NOMO-1 (cell line): ENCODE measurements around the gene CSGALNACT2.
"Not testable (repeated sequence)": the region's sequence is repeated elsewhere in the genome, so short reads cannot be mapped to it uniquely, and the experiment has no call there.

ENCODE experiments used
- DNase-seq, 2 experiments: peaks; one replicate each; lab custom pipeline; 2025; ENCODE audit not compliant: unreplicated experiment in 2 of 2; lab: John Stamatoyannopoulos, UW

Gene CSGALNACT2, protein sequence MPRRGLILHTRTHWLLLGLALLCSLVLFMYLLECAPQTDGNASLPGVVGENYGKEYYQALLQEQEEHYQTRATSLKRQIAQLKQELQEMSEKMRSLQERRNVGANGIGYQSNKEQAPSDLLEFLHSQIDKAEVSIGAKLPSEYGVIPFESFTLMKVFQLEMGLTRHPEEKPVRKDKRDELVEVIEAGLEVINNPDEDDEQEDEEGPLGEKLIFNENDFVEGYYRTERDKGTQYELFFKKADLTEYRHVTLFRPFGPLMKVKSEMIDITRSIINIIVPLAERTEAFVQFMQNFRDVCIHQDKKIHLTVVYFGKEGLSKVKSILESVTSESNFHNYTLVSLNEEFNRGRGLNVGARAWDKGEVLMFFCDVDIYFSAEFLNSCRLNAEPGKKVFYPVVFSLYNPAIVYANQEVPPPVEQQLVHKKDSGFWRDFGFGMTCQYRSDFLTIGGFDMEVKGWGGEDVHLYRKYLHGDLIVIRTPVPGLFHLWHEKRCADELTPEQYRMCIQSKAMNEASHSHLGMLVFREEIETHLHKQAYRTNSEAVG

DNA sequence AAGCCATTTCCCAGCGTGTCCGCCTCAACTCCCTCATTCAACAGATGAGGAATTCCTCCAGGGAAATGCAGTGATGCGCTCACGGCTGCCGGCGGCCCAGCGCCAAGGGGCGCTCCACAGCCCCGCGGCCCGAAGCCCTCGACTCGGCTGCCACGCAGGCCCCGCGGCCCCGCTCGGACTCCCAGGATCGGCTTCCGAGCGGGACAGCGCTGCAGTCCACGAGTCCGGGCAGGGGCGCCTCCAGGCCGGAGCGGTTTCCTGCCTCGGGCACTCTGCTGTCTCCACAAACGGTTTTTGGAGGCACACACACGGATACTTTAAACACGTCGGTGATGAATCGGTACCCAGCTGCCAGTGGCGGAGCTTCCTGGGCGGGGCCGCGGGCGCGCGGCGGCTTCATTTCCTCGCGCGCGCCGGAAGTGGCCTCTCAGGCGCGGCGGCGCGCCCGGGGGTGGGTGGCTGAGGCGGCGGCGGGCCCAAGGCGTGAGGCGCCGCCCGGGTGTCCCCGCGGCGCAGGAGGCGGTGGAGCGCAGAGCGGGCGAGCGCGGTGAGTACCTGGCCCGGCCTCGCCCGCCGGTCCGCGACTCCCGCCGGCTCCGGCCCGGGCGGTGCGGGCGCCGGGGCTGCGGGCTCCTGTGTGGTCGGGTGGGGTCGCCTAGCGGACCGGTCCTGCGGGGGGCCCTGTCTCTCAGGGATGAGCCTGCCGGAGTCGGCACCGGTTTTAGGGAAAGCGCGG, at the start of gene CSGALNACT2:
TSS of gene CSGALNACT2 (plus strand) at position 425 of the 736 bp plus-strand sequence. CDS start 16,705 bp downstream, outside the sequence.
- DNase-seq = peak; percentile 85 to 90

DNA sequence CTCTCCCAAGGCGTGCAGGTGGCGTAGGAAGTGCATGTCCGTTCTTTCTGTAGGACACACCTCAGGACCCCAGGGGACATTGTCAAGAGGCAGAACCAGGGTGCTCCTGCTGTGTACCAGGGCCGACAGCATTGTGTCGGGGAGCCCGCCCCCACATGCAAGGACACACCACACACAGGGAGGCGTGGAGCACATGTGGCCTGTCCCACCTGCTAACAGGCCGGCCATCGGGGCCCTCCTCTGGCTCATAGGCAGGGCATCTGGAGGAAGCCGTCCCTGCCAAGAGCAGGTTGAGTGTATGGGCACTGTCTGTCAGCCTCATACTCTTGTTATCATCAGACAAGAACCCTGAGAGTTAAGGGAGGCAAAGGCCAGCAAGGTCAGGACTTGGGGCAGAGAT, 48.7 kb upstream of the CSGALNACT2 start:
- no peak for DNase-seq

DNA sequence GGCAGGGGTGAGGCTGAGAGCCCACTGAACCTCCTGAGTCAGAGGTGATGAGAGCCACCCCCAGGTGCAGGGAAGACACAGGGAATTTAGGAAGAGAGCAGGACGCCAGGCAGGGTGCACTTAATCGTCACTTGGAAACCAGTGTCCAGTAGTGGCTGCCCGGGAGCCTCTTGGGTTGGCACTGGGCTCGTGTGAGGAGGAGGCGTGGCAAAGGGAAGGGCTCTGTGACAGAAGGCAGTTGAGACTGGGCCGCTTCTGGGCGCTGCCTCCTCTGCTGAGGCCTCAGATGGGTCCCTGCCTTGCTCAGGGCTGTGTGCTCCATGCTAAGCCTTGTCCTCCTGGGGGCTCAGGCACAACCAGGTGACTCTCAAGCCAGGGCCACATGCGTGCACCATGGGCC, 48.1 kb upstream of the CSGALNACT2 start:
- no peak for DNase-seq

DNA sequence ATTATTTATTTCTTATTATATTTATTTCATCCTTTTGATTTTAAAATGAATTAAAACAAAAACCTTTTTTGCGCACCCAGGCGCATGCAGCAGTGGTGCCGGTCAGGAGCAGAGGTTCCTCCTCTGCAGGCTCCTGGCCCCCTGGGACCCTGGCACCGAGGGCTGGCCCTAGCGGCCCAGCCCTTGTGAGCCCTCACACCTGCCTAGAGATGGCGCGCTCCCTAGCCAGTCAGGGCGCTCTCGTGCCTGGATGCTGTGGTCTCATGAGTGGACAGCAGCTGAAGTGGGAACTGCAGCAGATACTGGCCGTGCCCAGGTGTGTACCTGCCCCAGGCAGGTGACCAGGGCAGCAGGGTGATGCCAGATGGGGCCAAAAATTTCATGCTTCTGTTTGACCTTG, 47.6 kb upstream of the CSGALNACT2 start:
- no peak for DNase-seq

DNA sequence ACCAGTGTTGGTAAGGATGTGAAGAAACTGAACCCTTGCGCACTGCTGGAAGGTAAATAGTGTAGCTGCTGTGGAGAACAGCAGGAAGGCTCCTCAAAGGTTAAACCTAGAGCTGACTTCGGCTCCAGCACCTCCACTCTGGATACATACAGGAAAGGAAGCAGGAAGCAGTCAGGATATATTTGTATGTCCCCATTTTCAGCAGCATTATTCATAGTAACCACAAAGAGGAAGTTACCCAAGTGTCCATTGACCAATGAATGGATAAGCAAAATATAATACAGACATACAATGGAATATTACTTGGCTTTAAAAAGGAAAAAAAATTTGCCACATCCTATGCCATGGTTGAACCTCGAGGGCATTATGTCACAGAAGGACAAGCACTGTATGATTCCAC, 46.4 kb upstream of the CSGALNACT2 start:
- peak; percentile 31 to 86 for DNase-seq

DNA sequence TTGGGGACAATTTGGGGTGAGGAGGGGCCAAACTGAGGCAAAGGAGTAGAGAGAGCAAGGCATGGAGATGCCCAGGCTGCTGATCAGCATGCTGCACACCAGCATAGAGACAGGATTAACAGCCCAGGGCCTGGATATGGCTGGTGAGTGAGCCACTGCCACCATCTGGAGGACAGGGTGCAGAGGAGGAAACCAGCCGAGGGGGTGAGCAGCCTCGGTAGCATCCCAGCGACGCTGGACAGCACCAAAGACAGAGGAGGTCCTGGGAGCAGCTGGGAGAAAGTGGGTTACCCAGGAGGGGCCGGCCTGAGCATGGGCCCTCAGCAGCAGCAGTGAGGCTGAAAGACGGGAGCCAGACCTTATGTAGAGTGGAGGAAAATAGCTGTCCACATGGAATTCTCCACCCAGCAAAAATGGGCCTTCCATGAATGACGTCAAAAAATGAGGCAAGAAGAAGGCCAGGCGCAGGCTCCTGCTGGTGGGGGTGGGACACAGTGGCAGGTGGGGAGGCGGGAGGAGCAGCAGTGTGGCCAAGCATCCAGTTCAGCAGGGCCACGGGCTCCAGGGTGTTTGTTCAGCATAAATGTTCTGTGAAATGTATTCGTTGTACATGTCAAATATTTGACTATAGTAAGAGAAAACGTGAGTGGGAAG, 44.7 kb upstream of the CSGALNACT2 start:
- DNase-seq = no peak

DNA sequence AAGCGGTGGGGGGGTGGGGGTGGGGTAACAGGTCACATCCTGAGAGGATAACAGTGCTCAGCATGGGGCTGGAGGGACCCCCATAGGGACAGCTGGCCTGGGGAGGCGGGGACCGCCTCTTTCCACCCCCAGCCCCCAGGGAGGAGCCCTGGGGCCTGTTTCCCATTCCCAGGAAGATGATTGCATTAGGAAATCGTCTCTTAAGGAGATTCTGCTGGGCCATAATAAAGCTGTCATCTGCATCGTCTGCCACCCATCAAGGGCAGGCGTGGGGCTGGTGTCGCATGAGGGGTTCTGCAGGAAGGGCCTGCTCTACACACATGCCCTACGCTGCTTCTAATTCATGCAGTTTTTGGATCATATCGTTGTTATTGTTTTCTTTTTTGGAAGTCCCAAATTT, 44.2 kb upstream of the CSGALNACT2 start:
- DNase-seq = no peak

DNA sequence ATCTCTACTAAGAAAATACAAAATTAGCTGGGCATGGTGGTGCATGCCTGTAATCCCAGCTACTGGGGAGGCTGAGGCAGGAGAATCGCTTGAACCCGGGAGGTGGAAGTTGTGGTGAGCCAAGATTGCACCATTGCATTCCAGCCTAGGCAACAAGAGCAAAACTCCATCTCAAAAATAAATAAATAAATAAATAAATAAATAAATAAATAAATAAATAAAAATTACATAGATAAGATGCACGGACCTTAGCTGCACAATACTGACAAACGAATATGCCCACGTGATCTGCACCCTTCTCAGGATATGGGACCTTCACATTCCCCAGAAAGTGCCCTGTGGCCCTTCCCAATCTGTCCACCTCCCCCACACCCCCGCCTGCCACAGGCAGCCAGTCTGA, 38.9 kb upstream of the CSGALNACT2 start:
- DNase-seq = not testable (repeated sequence)

DNA sequence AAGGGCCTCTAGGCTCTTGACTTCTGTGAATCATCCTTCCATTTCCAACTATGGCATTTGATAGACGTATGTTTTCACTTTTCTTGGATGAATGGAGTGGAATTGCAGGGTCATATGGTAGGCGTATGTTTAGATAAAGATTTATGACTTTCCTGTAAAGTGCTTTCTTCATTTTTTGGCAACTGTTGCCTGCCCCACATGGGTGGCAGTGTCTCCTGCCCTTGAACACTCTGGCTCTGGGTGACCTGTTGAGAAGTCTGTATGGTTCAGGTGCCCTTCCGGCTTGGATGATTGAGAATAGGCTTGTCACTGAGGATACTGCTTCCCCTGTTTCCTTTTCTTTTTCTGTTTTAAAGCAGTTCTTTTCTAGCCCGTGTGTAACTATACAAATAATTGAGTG, 38.3 kb upstream of the CSGALNACT2 start:
- no peak for DNase-seq

DNA sequence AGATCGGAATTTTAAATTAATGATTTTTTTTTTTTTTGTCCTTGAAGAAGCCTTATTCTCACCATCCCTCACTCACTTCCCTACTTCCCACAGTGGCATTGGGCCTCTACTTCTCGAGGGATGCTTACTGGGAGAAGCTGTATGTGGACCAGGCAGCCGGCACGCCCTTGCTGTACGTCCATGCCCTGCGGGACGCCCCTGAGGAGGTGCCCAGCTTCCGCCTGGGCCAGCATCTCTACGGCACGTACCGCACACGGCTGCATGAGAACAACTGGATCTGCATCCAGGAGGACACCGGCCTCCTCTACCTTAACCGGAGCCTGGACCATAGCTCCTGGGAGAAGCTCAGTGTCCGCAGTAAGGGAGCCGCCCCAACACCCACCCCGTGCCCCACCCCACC, 37.9 kb upstream of the CSGALNACT2 start:
- no peak for DNase-seq

DNA sequence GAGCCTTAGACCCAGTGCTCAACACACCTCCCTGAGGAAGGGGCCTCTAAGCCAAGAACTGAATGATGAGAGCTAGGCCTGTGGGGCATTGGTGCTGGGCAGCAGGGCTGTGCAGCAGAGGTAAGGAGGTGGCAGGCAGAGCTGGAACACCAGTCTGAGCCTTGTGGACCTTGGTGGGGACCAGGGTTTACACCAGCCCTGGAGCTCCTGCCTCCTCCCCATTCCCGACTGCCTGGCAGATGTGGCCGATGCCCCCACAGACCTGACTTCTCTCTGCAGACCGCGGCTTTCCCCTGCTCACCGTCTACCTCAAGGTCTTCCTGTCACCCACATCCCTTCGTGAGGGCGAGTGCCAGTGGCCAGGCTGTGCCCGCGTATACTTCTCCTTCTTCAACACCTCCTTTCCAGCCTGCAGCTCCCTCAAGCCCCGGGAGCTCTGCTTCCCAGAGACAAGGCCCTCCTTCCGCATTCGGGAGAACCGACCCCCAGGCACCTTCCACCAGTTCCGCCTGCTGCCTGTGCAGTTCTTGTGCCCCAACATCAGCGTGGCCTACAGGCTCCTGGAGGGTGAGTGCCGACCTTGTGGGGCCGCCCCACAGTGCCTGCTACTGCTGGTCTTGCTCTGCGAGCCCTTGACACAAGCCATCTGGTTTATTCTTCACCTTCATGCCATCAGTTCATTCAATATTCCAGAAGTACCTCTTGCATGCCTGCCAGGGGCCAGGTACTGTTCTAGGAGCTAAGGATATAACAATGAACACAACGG, 36.0 kb upstream of the CSGALNACT2 start:
- no peak for DNase-seq

DNA sequence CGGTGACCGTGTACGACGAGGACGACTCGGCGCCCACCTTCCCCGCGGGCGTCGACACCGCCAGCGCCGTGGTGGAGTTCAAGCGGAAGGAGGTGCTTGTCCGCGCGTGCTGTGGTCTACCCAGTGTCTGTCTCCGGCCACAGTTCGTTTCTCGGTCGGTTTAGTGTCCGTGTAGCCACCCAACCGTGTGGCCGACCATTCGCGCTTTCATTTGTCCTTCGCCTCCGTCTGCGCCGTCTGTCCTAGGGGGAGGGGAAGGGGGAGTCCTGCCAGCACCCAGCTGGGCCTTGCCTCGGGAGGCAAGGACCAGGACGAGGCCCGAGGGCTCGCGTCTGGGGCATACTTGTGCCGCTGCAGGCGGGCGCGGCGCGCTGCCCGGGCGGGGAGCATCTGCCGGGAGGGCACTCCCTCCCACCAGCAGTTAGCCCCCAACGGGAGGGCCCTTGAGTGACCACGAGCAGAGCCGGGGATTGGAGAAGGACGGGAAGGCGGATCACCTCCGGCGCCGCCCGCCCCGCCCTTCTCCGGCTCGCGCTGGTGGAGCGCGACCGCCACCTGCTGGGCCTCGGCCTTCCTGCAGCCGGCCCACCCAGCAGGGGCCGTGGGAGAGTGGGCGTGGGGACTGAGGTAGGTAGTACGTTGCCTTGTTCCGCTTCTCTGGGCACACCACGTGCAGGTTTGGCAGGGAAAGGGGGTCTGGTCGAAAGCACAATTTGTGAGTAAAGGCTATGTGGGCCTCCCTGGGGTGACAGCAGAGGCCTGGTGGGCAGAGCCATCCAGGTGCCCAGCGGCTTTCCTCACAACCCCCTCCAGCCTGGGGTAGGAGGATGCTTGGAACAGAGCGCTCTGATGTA, 32.9 kb upstream of the CSGALNACT2 start:
- peak; percentile 14 to 23 for DNase-seq

DNA sequence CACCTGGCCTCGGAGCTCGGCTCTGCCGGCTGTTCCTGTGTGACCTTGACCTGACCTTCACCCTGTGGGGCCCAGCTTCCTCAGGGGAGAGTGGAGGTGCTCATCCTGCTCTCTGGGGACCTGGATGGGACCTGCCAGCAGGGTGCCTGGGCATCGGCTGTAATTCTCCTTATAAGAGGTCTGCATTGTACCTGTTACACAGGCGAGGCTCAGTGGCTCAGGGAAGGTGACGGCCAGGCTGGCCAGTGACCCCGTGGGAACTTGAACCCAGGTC, 32.4 kb upstream of the CSGALNACT2 start:
- DNase-seq = no peak

DNA sequence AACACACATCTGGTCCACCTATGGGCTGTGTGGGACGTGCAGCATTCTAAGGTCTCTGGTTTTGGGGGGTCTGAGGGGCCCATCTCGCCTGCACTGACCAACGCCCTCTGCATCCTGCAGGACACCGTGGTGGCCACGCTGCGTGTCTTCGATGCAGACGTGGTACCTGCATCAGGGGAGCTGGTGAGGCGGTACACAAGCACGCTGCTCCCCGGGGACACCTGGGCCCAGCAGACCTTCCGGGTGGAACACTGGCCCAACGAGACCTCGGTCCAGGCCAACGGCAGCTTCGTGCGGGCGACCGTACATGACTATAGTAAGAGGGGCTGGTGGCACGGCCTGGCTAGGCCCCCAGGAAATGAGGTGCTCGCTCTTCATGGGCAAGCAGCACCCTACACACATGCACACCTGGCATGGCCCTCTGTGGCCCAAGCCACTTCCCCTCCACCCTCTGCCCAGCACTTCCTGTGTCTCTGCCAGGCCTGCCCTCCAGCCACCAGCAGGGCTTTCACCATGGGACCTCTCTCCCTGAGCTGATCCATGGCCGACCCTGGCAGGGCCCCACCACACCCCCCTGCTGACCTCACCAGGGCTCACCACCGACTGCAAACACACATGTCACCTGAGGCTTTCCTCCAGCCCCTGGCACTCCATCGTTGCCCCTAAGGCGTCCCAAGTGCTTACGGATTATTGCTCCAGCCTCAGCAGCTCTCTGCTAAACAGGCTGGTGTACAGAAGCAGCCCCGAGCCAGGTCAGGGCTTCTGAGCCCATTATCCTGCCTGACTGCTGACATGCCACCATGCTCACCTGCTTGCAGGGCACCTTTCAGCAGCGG, 31.8 kb upstream of the CSGALNACT2 start:
- DNase-seq = no peak

DNA sequence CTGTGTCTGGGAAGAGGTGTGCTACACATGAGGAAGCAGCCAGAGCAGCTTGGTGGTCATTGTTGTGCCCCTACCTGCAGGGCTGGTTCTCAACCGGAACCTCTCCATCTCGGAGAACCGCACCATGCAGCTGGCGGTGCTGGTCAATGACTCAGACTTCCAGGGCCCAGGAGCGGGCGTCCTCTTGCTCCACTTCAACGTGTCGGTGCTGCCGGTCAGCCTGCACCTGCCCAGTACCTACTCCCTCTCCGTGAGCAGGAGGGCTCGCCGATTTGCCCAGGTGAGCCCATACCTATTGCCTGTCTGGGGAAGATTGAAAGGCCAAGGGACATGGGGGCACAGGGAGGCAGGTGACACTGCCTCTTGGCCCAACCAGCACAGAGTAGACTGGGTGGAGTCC, 29.3 kb upstream of the CSGALNACT2 start:
- no peak for DNase-seq

DNA sequence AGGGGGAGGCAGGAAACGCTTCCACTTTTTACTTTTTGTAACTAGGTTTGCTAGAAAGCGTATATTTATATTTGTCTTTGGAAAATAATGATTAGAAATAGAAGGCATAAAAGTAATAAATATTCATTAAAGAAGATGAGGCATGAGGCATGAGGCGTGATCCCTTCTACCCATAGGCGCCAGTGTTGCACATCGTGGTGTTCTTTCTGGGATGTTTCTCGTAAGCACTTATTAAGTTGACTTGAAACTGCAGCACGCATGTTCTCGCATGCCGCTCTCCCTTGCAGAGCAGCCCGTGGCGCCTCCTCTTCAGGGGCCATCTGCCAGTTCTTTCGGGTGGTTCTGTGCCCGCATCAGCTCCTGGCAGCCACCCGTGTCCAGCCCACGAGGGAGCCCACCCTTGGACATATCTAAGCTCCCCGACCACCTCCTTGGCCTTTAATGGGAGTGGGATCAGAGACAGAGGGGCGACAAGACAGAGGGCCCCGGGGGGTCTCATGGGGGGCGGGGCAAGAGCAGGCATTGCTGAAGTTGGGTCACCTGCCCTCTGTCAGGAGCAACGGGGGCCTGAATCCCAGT, 28.5 kb upstream of the CSGALNACT2 start:
- DNase-seq = no peak

DNA sequence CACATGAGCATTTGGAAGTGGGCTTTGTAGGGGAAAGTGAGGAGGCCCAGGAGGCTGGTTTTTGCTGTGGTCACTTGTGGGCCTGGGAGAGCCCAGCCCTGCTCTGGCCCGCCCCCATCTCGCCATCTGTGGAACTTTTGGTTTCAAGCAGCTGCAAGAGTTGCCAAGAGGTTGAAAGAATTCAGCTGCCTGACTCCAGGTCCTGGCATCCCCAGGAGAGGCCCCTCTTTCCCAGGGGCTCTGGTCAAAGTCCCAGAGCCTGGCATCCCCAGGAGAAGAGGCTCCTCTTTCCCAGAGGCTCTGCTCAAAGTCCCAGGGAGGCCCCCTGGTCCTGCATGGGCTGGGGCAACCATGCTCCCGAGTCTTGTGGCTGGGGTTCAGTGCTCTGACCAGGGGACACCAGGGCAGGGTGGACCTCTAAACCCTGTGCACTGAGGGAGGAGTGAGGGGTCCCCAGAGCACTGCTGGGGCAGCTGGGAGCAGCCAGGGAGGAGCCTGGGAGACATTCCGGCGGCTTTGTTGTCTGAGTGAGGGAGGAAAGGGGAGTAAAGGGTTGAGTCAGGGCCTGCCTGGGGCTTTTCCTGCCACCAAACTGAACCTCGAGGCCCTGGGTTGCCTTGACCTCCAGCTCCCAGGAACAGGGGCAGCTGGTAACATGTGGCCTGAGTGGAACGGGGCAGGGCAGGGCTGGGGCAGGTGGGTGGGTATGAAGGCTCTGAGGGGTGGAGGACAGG, 27.7 kb upstream of the CSGALNACT2 start:
- no peak for DNase-seq

DNA sequence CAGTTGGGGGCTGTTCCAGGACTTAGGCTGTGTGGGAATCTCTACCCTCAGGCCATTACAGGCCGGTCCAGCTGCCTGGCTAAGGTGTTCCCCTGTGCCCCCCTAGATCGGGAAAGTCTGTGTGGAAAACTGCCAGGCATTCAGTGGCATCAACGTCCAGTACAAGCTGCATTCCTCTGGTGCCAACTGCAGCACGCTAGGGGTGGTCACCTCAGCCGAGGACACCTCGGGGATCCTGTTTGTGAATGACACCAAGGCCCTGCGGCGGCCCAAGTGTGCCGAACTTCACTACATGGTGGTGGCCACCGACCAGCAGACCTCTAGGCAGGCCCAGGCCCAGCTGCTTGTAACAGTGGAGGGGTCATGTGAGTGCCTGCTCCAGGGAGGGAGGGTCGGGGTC, 27.1 kb upstream of the CSGALNACT2 start:
- DNase-seq = no peak
